HEK293 (cell line): Measurements from ENCODE around the gene ATP5F1B.
A peak's percentile ranks its signal among the peaks of the same experiment; 100 is the strongest.

ENCODE experiments used
- CTCF ChIA-PET: fragments of 350-600 bp; formaldehyde crosslinking; extraction: SDS; loops from one replicate; lab custom pipeline; 2021; ENCODE audit warnings: antibody characterized with exemption; lab: Yijun Ruan, JAX
- POLR2A ChIA-PET: fragments of 300-600 bp; formaldehyde crosslinking; extraction: SDS; loops from one replicate; lab custom pipeline; 2020; ENCODE audit warnings: antibody characterized with exemption, inconsistent platforms; lab: Yijun Ruan, JAX
- H3K27ac ChIP-seq: fragments of 200-500 bp; sonication (Bioruptor generic); 2 replicates; pipeline ENCODE4 v1.5.1; 2014; ENCODE audit warnings: low read depth, low read length, control low read depth, inconsistent platforms; ENCODE audit errors: extremely low read depth
- H3K36me3 ChIP-seq, 2 experiments: fragments of 200-500 bp in 1 of 2; sonication (Bioruptor generic) in 1 of 2; 1 replicate in 1 of 2; 2 replicates in 1 of 2; pipeline ENCODE4 v1.5.1; 2014 to 2017; ENCODE audit warnings: inconsistent platforms in 2 of 2, low read length in 2 of 2; ENCODE audit not compliant: control insufficient read depth in 2 of 2, insufficient read depth in 1 of 2
- H3K4me1 ChIP-seq: fragments of 200-500 bp; sonication (Bioruptor generic); 2 replicates; pipeline ENCODE4 v1.5.1; 2014; ENCODE audit warnings: mild to moderate bottlenecking, low read length, inconsistent platforms; ENCODE audit not compliant: control insufficient read depth, insufficient read depth
- H3K4me3 ChIP-seq: 2 replicates; pipeline ENCODE4 v1.5.1; 2011; ENCODE audit warnings: low read depth, mild to moderate bottlenecking, control low read depth, low read length, moderate library complexity
- H3K9me3 ChIP-seq: fragments of 200-500 bp; sonication (Bioruptor generic); 2 replicates; pipeline ENCODE4 v1.5.1; 2014; ENCODE audit warnings: low read depth, low read length, inconsistent platforms; ENCODE audit not compliant: control insufficient read depth, insufficient read depth
- EGR2 ChIP-seq: fragments of 450-650 bp; formaldehyde crosslinking; IDR thresholded peaks from 2 replicates; pipeline ENCODE4 v1.5.1; 2016; ENCODE audit warnings: low read depth, missing biosample characterization, missing genetic modification characterization
- SP2 ChIP-seq: fragments of 450-650 bp; formaldehyde crosslinking; IDR thresholded peaks from 2 replicates; pipeline ENCODE4 v1.5.1; 2016; ENCODE audit warnings: missing biosample characterization, missing genetic modification characterization
- WT1 ChIP-seq: fragments of 450-650 bp; formaldehyde crosslinking; IDR thresholded peaks from 2 replicates; pipeline ENCODE4 v1.5.1; 2016; ENCODE audit warnings: missing biosample characterization, missing genetic modification characterization
- ZBTB1 ChIP-seq: fragments of 450-650 bp; formaldehyde crosslinking; IDR thresholded peaks from 2 replicates; pipeline ENCODE4 v1.5.1; 2016; ENCODE audit warnings: missing biosample characterization, missing genetic modification characterization
- ZEB2 ChIP-seq: fragments of 450-650 bp; formaldehyde crosslinking; IDR thresholded peaks from 2 replicates; pipeline ENCODE4 v1.5.1; 2016; ENCODE audit warnings: missing biosample characterization, missing genetic modification characterization
- ZIC2 ChIP-seq: fragments of 450-650 bp; formaldehyde crosslinking; IDR thresholded peaks from 2 replicates; pipeline ENCODE4 v1.5.1; 2016; ENCODE audit warnings: missing biosample characterization, missing genetic modification characterization
- ZNF132 ChIP-seq: fragments of 450-650 bp; formaldehyde crosslinking; IDR thresholded peaks from 2 replicates; pipeline ENCODE4 v1.5.1; 2017; ENCODE audit warnings: missing biosample characterization, missing genetic modification characterization, borderline replicate concordance
- ZNF341 ChIP-seq: fragments of 450-650 bp; formaldehyde crosslinking; IDR thresholded peaks from 2 replicates; pipeline ENCODE4; 2016; ENCODE audit warnings: low read depth, missing biosample characterization, missing genetic modification characterization
- ZNF354C ChIP-seq: fragments of 450-650 bp; formaldehyde crosslinking; IDR thresholded peaks from 2 replicates; pipeline ENCODE4 v1.5.1; 2016; ENCODE audit warnings: missing biosample characterization, missing genetic modification characterization, low read depth, borderline replicate concordance
- ZNF654 ChIP-seq: fragments of 450-650 bp; formaldehyde crosslinking; IDR thresholded peaks from 2 replicates; pipeline ENCODE4 v1.5.1; 2016; ENCODE audit warnings: low read depth, missing biosample characterization, missing genetic modification characterization
- ZNF791 ChIP-seq: fragments of 450-650 bp; formaldehyde crosslinking; IDR thresholded peaks from 2 replicates; pipeline ENCODE4 v1.5.1; 2016; ENCODE audit warnings: missing biosample characterization, missing genetic modification characterization
- TF ChIP-seq, protein P1 (sequence below): fragments of 450-650 bp; formaldehyde crosslinking; IDR thresholded peaks from 2 replicates; pipeline ENCODE4 v1.5.1; 2016; ENCODE audit warnings: missing biosample characterization, missing genetic modification characterization
- TF ChIP-seq, protein P2 (sequence below): fragments of 450-650 bp; formaldehyde crosslinking; IDR thresholded peaks from 2 replicates; pipeline ENCODE4 v1.5.1; 2016; ENCODE audit warnings: missing biosample characterization, missing genetic modification characterization
- TF ChIP-seq, protein P3 (sequence below): fragments of 450-650 bp; formaldehyde crosslinking; IDR thresholded peaks from 2 replicates; pipeline ENCODE4 v1.5.1; 2016; ENCODE audit warnings: missing biosample characterization, missing genetic modification characterization
- TF ChIP-seq, protein P4 (sequence below): fragments of 450-650 bp; formaldehyde crosslinking; IDR thresholded peaks from 2 replicates; pipeline ENCODE4 v1.5.1; 2016; ENCODE audit warnings: missing biosample characterization, missing genetic modification characterization
- TF ChIP-seq, protein P5 (sequence below): fragments of 450-650 bp; IDR thresholded peaks from 2 replicates; pipeline ENCODE4 v1.5.1; 2018; ENCODE audit warnings: missing biosample characterization, mild to moderate bottlenecking, missing genetic modification characterization

ATP5F1B gene

DNA sequence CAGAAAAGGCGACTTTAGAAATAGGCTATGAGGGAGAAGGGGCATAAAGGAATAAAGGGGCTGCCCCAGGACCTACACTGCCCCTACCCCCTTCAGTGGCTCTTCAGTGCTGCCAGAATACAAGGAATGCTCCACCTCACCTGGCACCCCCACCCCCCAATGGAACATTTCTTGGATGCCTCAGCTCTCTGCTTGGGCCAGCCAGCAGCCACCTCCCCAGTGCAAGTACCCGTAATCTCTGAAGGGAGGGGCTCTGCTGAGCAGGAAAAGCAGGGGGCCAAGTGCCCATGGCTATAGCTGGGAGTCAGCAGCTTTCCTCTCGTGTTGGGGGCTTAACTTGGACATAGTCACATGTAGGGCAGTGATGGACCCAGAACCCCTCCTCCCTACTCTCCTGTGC, 49.0 kb downstream of the ATP5F1B start:
- H3K27ac ChIP-seq, result no peak overlapping the region
- CTCF ChIA-PET, result interaction anchor here (0.5 to 12.5 kb wide), 4 partner anchors 27 to 84 kb away, joined by 3 to 139 read pairs (median 13); no protein-coding TSS in a partner anchor
- no peak overlapping the region for H3K4me3 ChIP-seq
- H3K4me1 ChIP-seq, result no peaks in the 10 kb centered on the region; the same call in 1 of the 2 replicates
- TF ChIP-seq, protein P1, sequence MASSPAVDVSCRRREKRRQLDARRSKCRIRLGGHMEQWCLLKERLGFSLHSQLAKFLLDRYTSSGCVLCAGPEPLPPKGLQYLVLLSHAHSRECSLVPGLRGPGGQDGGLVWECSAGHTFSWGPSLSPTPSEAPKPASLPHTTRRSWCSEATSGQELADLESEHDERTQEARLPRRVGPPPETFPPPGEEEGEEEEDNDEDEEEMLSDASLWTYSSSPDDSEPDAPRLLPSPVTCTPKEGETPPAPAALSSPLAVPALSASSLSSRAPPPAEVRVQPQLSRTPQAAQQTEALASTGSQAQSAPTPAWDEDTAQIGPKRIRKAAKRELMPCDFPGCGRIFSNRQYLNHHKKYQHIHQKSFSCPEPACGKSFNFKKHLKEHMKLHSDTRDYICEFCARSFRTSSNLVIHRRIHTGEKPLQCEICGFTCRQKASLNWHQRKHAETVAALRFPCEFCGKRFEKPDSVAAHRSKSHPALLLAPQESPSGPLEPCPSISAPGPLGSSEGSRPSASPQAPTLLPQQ (tag by site-specific recombination), result no peak
- TF ChIP-seq, protein P2, sequence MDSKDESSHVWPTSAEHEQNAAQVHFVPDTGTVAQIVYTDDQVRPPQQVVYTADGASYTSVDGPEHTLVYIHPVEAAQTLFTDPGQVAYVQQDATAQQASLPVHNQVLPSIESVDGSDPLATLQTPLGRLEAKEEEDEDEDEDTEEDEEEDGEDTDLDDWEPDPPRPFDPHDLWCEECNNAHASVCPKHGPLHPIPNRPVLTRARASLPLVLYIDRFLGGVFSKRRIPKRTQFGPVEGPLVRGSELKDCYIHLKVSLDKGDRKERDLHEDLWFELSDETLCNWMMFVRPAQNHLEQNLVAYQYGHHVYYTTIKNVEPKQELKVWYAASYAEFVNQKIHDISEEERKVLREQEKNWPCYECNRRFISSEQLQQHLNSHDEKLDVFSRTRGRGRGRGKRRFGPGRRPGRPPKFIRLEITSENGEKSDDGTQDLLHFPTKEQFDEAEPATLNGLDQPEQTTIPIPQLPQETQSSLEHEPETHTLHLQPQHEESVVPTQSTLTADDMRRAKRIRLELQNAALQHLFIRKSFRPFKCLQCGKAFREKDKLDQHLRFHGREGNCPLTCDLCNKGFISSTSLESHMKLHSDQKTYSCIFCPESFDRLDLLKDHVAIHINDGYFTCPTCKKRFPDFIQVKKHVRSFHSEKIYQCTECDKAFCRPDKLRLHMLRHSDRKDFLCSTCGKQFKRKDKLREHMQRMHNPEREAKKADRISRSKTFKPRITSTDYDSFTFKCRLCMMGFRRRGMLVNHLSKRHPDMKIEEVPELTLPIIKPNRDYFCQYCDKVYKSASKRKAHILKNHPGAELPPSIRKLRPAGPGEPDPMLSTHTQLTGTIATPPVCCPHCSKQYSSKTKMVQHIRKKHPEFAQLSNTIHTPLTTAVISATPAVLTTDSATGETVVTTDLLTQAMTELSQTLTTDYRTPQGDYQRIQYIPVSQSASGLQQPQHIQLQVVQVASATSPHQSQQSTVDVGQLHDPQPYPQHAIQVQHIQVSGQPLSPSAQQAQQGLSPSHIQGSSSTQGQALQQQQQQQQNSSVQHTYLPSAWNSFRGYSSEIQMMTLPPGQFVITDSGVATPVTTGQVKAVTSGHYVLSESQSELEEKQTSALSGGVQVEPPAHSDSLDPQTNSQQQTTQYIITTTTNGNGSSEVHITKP, result 0 out of 2 replicates have a peak, but pooled peaks have one; percentile 19
- TF ChIP-seq, all 188 proteins: peak for 1
- Histone ChIP-seq H3K36me3 (peaks cover 32 to 66% of the 10 kb centered on the region in 2 experiments), H3K9me3 (no peaks in the 10 kb centered on the region)
- POLR2A ChIA-PET, result no interaction called here

DNA sequence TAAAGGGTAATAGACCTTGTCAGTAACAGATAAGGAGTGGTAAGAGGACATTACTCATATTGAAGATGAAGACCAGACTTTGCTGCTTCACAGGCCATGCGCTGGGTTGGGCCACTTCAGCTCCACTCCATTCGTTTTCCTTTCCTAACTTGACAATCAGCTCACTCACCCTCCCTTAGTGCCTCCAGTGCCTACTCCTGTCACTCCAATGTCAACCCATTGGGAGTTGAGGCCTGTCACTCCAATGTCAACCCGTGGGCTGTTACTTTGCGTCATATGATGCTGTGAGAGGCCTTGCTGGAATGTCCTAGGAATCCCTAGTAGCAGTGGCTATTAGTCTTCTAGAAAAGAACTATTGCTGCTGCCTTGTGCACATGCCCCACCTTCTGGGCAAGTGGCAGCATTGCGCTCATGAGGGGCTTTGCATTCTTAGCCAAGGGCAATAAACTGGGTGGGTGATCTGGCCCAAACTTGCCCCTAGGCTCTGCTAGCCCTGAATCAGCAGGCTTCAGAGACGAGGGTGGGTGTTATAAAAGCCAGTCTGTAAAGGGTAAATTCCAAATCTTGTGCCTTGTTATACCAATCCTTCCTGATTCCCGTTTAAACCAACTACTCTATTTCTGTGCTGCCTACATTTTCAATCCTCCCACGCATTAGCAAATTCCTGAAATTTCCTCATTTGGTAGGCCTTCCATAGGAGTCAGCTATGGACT, 51.7 kb downstream of the ATP5F1B start:
- Histone ChIP-seq H3K36me3 (peaks cover 14 to 50% of the 10 kb centered on the region in 2 experiments; a peak in 2 of 3 replicates), H3K9me3 (no peaks in the 10 kb centered on the region), H3K4me1 (no peaks in the 10 kb centered on the region; the same call in 1 of the 2 replicates), H3K27ac (peak overlapping the region; percentile 12; the same call in 1 of the 2 replicates), H3K4me3 (no peak overlapping the region)
- POLR2A ChIA-PET, result interaction anchor here (0.5 to 1.0 kb wide), 2 partner anchors 21 to 43 kb away, joined by 3 to 4 read pairs; no protein-coding TSS in a partner anchor
- CTCF ChIA-PET, result interaction anchor here (0.6 to 12.5 kb wide), 22 partner anchors 8 to 518 kb away, joined by 3 to 139 read pairs (median 4); no protein-coding TSS in a partner anchor
- TF ChIP-seq, protein P3, sequence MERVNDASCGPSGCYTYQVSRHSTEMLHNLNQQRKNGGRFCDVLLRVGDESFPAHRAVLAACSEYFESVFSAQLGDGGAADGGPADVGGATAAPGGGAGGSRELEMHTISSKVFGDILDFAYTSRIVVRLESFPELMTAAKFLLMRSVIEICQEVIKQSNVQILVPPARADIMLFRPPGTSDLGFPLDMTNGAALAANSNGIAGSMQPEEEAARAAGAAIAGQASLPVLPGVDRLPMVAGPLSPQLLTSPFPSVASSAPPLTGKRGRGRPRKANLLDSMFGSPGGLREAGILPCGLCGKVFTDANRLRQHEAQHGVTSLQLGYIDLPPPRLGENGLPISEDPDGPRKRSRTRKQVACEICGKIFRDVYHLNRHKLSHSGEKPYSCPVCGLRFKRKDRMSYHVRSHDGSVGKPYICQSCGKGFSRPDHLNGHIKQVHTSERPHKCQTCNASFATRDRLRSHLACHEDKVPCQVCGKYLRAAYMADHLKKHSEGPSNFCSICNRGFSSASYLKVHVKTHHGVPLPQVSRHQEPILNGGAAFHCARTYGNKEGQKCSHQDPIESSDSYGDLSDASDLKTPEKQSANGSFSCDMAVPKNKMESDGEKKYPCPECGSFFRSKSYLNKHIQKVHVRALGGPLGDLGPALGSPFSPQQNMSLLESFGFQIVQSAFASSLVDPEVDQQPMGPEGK (tag by site-specific recombination), result 0 out of 2 replicates have a peak, but pooled peaks have one; percentile 25
- TF ChIP-seq, protein P2, result peak; percentile 18; the same call in 1 of the 2 replicates
- TF ChIP-seq, protein P4, sequence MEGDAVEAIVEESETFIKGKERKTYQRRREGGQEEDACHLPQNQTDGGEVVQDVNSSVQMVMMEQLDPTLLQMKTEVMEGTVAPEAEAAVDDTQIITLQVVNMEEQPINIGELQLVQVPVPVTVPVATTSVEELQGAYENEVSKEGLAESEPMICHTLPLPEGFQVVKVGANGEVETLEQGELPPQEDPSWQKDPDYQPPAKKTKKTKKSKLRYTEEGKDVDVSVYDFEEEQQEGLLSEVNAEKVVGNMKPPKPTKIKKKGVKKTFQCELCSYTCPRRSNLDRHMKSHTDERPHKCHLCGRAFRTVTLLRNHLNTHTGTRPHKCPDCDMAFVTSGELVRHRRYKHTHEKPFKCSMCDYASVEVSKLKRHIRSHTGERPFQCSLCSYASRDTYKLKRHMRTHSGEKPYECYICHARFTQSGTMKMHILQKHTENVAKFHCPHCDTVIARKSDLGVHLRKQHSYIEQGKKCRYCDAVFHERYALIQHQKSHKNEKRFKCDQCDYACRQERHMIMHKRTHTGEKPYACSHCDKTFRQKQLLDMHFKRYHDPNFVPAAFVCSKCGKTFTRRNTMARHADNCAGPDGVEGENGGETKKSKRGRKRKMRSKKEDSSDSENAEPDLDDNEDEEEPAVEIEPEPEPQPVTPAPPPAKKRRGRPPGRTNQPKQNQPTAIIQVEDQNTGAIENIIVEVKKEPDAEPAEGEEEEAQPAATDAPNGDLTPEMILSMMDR (tag by site-specific recombination), result peak; percentile 80
- no peak for TF ChIP-seq ZNF791 (tag by site-specific recombination)
- no peak for TF ChIP-seq ZBTB1 (tag by site-specific recombination)
- TF ChIP-seq EGR2 (tag by site-specific recombination), result peak; percentile 54; the same call in 1 of the 2 replicates
- TF ChIP-seq ZEB2, result no peak
- TF ChIP-seq ZIC2 (tag by site-specific recombination), result no peak
- TF ChIP-seq SP2 (tag by site-specific recombination), result 0 out of 2 replicates have a peak, but pooled peaks have one; percentile 9
- TF ChIP-seq WT1, result 0 out of 2 replicates have a peak, but pooled peaks have one; percentile 23
- TF ChIP-seq, protein P5, sequence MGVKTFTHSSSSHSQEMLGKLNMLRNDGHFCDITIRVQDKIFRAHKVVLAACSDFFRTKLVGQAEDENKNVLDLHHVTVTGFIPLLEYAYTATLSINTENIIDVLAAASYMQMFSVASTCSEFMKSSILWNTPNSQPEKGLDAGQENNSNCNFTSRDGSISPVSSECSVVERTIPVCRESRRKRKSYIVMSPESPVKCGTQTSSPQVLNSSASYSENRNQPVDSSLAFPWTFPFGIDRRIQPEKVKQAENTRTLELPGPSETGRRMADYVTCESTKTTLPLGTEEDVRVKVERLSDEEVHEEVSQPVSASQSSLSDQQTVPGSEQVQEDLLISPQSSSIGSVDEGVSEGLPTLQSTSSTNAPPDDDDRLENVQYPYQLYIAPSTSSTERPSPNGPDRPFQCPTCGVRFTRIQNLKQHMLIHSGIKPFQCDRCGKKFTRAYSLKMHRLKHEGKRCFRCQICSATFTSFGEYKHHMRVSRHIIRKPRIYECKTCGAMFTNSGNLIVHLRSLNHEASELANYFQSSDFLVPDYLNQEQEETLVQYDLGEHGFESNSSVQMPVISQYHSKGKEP, result 0 out of 2 replicates have a peak, but pooled peaks have one; percentile 9
- peak; percentile 63 for TF ChIP-seq ZNF341 (tag by site-specific recombination)
- TF ChIP-seq ZNF654, result peak; percentile 90
- no peak for TF ChIP-seq ZNF354C
- TF ChIP-seq ZNF132 (tag by site-specific recombination), result no peak
